SK-N-SH (cell line): Measurements from ENCODE around the gene FAT2. TPM values are rescaled to one million over a fixed set of nuclear protein-coding genes. Genes with fewer than 3 reads are reported as not detected.

ENCODE experiments used
- CTCF ChIA-PET: fragments of 300-600, 350-600 bp; formaldehyde crosslinking; extraction: SDS; loops from one replicate; lab custom pipeline; 2021; lab: Yijun Ruan, JAX
- POLR2A ChIA-PET: fragments of 350-600 bp; sonication (Branson Sonifier 250); formaldehyde crosslinking; extraction: SDS; loops from one replicate; lab custom pipeline; 2020; ENCODE audit warnings: antibody characterized with exemption, inconsistent platforms; lab: Yijun Ruan, JAX
- DNase-seq: peaks from one replicate; pipeline ENCODE4 v3.0.0; 2012
- H2AFZ ChIP-seq: fragments of 200-600 bp; sonication (generic); 2 replicates; pipeline ENCODE4 v1.8.1; 2016; ENCODE audit warnings: antibody characterized with exemption, mild to moderate bottlenecking, low read depth
- H3F3A ChIP-seq: fragments of 200-600 bp; sonication (generic); replicated peaks from 2 replicates; pipeline ENCODE3; 2016; ENCODE audit warnings: antibody characterized with exemption, mild to moderate bottlenecking; ENCODE audit not compliant: insufficient read depth
- H3K27ac ChIP-seq, 2 experiments: fragments of 200-500 bp in 1 of 2; fragments of 200-600 bp in 1 of 2; sonication (Bioruptor generic) in 1 of 2; sonication (generic), shearing (Covaris generic) in 1 of 2; 2 replicates each; pipeline versions ENCODE4 v1.5.1 to v1.6.1; 2014 to 2016; ENCODE audit warnings: low read depth in 2 of 2, inconsistent platforms in 1 of 2, low read length in 1 of 2, mild to moderate bottlenecking in 1 of 2, mixed read lengths in 1 of 2
- H3K27me3 ChIP-seq: fragments of 200-600 bp; sonication (generic), shearing (Covaris generic); 2 replicates; pipeline ENCODE4 v1.6.1; 2016; ENCODE audit warnings: mixed run types; ENCODE audit not compliant: insufficient read depth
- H3K36me3 ChIP-seq, 2 experiments: fragments of 200-500 bp in 1 of 2; fragments of 200-600 bp in 1 of 2; sonication (Bioruptor generic) in 1 of 2; sonication (generic) in 1 of 2; replicated peaks in 1 of 2; 2 replicates each; pipeline versions ENCODE3 to v1.5.1; 2014 to 2016; ENCODE audit warnings: low read length in 1 of 2, mild to moderate bottlenecking in 1 of 2; ENCODE audit not compliant: insufficient read depth in 2 of 2, control insufficient read depth in 1 of 2
- H3K4me1 ChIP-seq, 2 experiments: fragments of 200-500 bp in 1 of 2; fragments of 200-600 bp in 1 of 2; sonication (Bioruptor generic) in 1 of 2; sonication (generic), shearing (Covaris generic) in 1 of 2; 2 replicates each; pipeline versions ENCODE4 v1.5.1 to v1.6.1; 2014 to 2016; ENCODE audit warnings: low read depth in 1 of 2, low read length in 1 of 2, mixed run types in 1 of 2; ENCODE audit not compliant: insufficient read depth in 2 of 2, control insufficient read depth in 1 of 2
- H3K4me2 ChIP-seq: fragments of 200-600 bp; sonication (generic), shearing (Covaris generic); 2 replicates; pipeline ENCODE4 v1.6.1; 2017; ENCODE audit warnings: mixed run types
- H3K4me3 ChIP-seq, 2 experiments: fragments of 200-500 bp in 1 of 2; fragments of 200-600 bp in 1 of 2; sonication (Bioruptor generic) in 1 of 2; sonication (generic), shearing (Covaris generic) in 1 of 2; 2 replicates each; pipeline versions ENCODE4 v1.5.1 to v1.8.1; 2014 to 2016; ENCODE audit warnings: low read depth in 2 of 2, inconsistent platforms in 1 of 2, low read length in 1 of 2, mild to moderate bottlenecking in 1 of 2, mixed read lengths in 1 of 2, moderate library complexity in 1 of 2
- H3K79me2 ChIP-seq: fragments of 200-600 bp; sonication (generic); 2 replicates; pipeline ENCODE4 v1.8.1; 2017; ENCODE audit warnings: mild to moderate bottlenecking; ENCODE audit not compliant: insufficient read depth
- H3K9ac ChIP-seq: fragments of 200-600 bp; sonication (generic); 2 replicates; pipeline ENCODE4 v1.6.1; 2017; ENCODE audit warnings: mixed run types
- H3K9me2 ChIP-seq: fragments of 200-600 bp; sonication (generic); 2 replicates; pipeline ENCODE4 v1.6.1; 2017; ENCODE audit warnings: mixed run types
- H3K9me3 ChIP-seq: fragments of 200-600 bp; sonication (generic); 2 replicates; pipeline ENCODE4 v1.6.1; 2017; ENCODE audit warnings: mixed run types, mild to moderate bottlenecking, moderate library complexity
- H4K20me1 ChIP-seq: fragments of 200-600 bp; sonication (generic); 2 replicates; pipeline ENCODE4 v1.6.1; 2017; ENCODE audit warnings: mild to moderate bottlenecking, mixed run types; ENCODE audit not compliant: insufficient read depth
- FOSL2 ChIP-seq: IDR thresholded peaks from 2 replicates; pipeline ENCODE4 v1.4.0; 2012; ENCODE audit warnings: low read depth, mild to moderate bottlenecking, moderate library complexity, borderline replicate concordance
- GATA2 ChIP-seq: sonication (generic); formaldehyde crosslinking; IDR thresholded peaks from 2 replicates; pipeline ENCODE4 v1.5.0; 2020; ENCODE audit warnings: mild to moderate bottlenecking, missing genetic modification reagents
- JUND ChIP-seq: IDR thresholded peaks from 2 replicates; pipeline ENCODE4 v1.4.0; 2012
- MAX ChIP-seq: IDR thresholded peaks from 2 replicates; pipeline ENCODE4 v1.4.0; 2012; ENCODE audit warnings: low read depth
- NFIC ChIP-seq: IDR thresholded peaks from 2 replicates; pipeline ENCODE4 v1.4.0; 2012; ENCODE audit warnings: borderline replicate concordance
- PBX3 ChIP-seq: IDR thresholded peaks from 2 replicates; pipeline ENCODE4; 2012
- POLR2AphosphoS5 ChIP-seq: IDR thresholded peaks from 2 replicates; pipeline ENCODE4 v1.6.1; 2012; ENCODE audit warnings: low read depth, low read length
- REST ChIP-seq: IDR thresholded peaks from 2 replicates; pipeline ENCODE4 v1.6.1; 2012; ENCODE audit warnings: mild to moderate bottlenecking, low read depth, low read length, moderate library complexity
- RFX5 ChIP-seq: IDR thresholded peaks from 2 replicates; pipeline ENCODE4 v1.6.1; 2012; ENCODE audit warnings: mild to moderate bottlenecking, improper control_type of control experiment, low read length
- RXRA ChIP-seq: IDR thresholded peaks from 2 replicates; pipeline ENCODE4 v1.4.0; 2012; ENCODE audit warnings: low read depth, mild to moderate bottlenecking, borderline replicate concordance
- TEAD4 ChIP-seq: IDR thresholded peaks from 2 replicates; pipeline ENCODE4 v1.4.0; 2012; ENCODE audit warnings: mild to moderate bottlenecking, borderline replicate concordance; ENCODE audit not compliant: insufficient read depth
- USF2 ChIP-seq: fragments of 150-350 bp; IDR thresholded peaks from 2 replicates; pipeline ENCODE4 v1.6.1; 2017; ENCODE audit warnings: antibody characterized with exemption, low read length, low read depth, borderline replicate concordance
- WGBS: methylation state at CpG from one replicate; pipeline ENCODE4 v1.1.6; 2017; ENCODE audit warnings: low lambda C conversion rate; 5-methylcytosine and 5-hydroxymethylcytosine counted together
- polyA plus RNA-seq, 3 experiments: library from polyadenylated mRNA; depleted of rRNA; stranded (reverse); fragments of >200 nt; gene quantifications; 2 replicates each; pipeline ENCODE4 v1.2.3, GENCODE V29; 2012

FAT2 gene
- polyA plus RNA-seq, 1 of the 3 experiments (the other 2 are of a cell fraction) = not detected

- no peaks in the 10 kb centered on the region for H3K79me2 ChIP-seq
- POLR2A ChIA-PET = no interaction called here
- no peak for DNase-seq
- no peaks in the 10 kb centered on the region for H3K9me3 ChIP-seq
- peaks cover 0 to 4% of the 10 kb centered on the region in 2 experiments; a peak in 1 of 4 replicates for H3K4me1 ChIP-seq
- H3K27me3 ChIP-seq = peaks cover 7% of the 10 kb centered on the region; the same call in 1 of the 2 replicates
- CTCF ChIA-PET = interaction anchor here (1.7 kb wide), 1 partner anchor 120 kb away, joined by 5 read pairs; the partner anchor contains the start of gene SLC36A1
- TF ChIP-seq POLR2AphosphoS5 (no peak), PBX3 (no peak), RXRA (no peak)
- H4K20me1 ChIP-seq = no peaks in the 10 kb centered on the region
- H3K36me3 ChIP-seq = no peaks in the 10 kb centered on the region
- H3K4me3 ChIP-seq = no peak overlapping the region
- H2AFZ ChIP-seq = no peak overlapping the region
- no peak overlapping the region for H3K4me2 ChIP-seq
- H3K27ac ChIP-seq = no peak overlapping the region
- H3K9me2 ChIP-seq = no peaks in the 10 kb centered on the region
- no peak overlapping the region for H3K9ac ChIP-seq
- 57% methylated on average over 5 of the region's 7 CpGs for WGBS
- no peaks in the 10 kb centered on the region for H3F3A ChIP-seq
Observed at GRCh38 chr5:151568036-151568435, 23.1 kb downstream of the FAT2 start.

GRCh38 chr5:151565971-151566370 lies 25.2 kb downstream of the FAT2 start:
- CTCF ChIA-PET = no interaction called here
- TF ChIP-seq PBX3 (no peak), RFX5 (no peak), TEAD4 (no peak), GATA2 (no peak)
- TF ChIP-seq, all 33 proteins: peak for 0

GRCh38 chr5:151562019-151562707 lies 29.0 kb downstream of the FAT2 start:
- no peak overlapping the region for H3K4me2 ChIP-seq
- no peak overlapping the region for H3K4me3 ChIP-seq
- 67% methylated on average over 7 of the region's 8 CpGs for WGBS
- no peaks in the 10 kb centered on the region for H3K36me3 ChIP-seq
- no peak overlapping the region for H3K9ac ChIP-seq
- no peaks in the 10 kb centered on the region for H3K4me1 ChIP-seq
- H3K27ac ChIP-seq = no peak overlapping the region
- no peak for DNase-seq
- no peaks in the 10 kb centered on the region for H3K9me3 ChIP-seq
- H3F3A ChIP-seq = no peaks in the 10 kb centered on the region
- POLR2A ChIA-PET = no interaction called here
- no peaks in the 10 kb centered on the region for H4K20me1 ChIP-seq
- H3K27me3 ChIP-seq = peaks cover 13% of the 10 kb centered on the region; the same call in 1 of the 2 replicates
- TF ChIP-seq JUND = no peak
- no peak for TF ChIP-seq MAX
- no peak for TF ChIP-seq NFIC
- TF ChIP-seq REST = no peak
- TF ChIP-seq USF2 = no peak
- no peak for TF ChIP-seq FOSL2
- TF ChIP-seq, all 33 proteins: peak for 0
- CTCF ChIA-PET = no interaction called here
- Histone ChIP-seq H2AFZ (no peak overlapping the region), H3K9me2 (no peaks in the 10 kb centered on the region), H3K79me2 (no peaks in the 10 kb centered on the region)

More at GRCh38 chr5:151565971-151566370, 25.2 kb downstream of the FAT2 start:
- no peaks in the 10 kb centered on the region for H3K9me3 ChIP-seq
- H4K20me1 ChIP-seq = no peaks in the 10 kb centered on the region
- H3K9ac ChIP-seq = no peak overlapping the region
- H3K36me3 ChIP-seq = no peaks in the 10 kb centered on the region
- H2AFZ ChIP-seq = no peak overlapping the region
- H3K4me1 ChIP-seq = peaks cover 0 to 4% of the 10 kb centered on the region in 2 experiments; a peak in 1 of 4 replicates
- H3K27me3 ChIP-seq = peaks cover 14% of the 10 kb centered on the region; the same call in 1 of the 2 replicates
- no peak overlapping the region for H3K4me3 ChIP-seq
- POLR2A ChIA-PET = no interaction called here
- 53% methylated on average over 7 of the region's 11 CpGs for WGBS
- no peak overlapping the region for H3K4me2 ChIP-seq
- no peaks in the 10 kb centered on the region for H3K9me2 ChIP-seq
- no peaks in the 10 kb centered on the region for H3F3A ChIP-seq
- no peak overlapping the region for H3K27ac ChIP-seq
- DNase-seq = no peak
- no peaks in the 10 kb centered on the region for H3K79me2 ChIP-seq
